Stimulated activated CD4-positive, alpha-beta T cell treated with anti-CD3 and anti-CD28 coated beads, Interleukin-15, amount 100 ng/mL, for 48 hours (primary cell): Measurements from ENCODE around the gene ZEB2.
A peak's percentile ranks its signal among the peaks of the same experiment; 100 is the strongest.

Experiments
- DNase-seq, 2 donors: peaks; one replicate each; pipeline ENCODE4 v3.0.0-alpha.2; 2020; ENCODE audit warnings: low read depth in 2 of 2

ZEB2 gene

GRCh38 chr2:144528108-144528507 lies 8.2 kb upstream of the ZEB2 start:
- DNase-seq, result no peak

- no peak for DNase-seq
Measured at GRCh38 chr2:144526831-144527230, 6.9 kb upstream of the ZEB2 start.

GRCh38 chr2:144524118-144525009 lies 4.4 kb upstream of the ZEB2 start:
- DNase-seq, result no peak

GRCh38 chr2:144523596-144524117 lies 3.7 kb upstream of the ZEB2 start:
- no peak for DNase-seq

GRCh38 chr2:144522897-144523595 lies 3.1 kb upstream of the ZEB2 start:
- no peak for DNase-seq

- DNase-seq, result no peak
Measured at GRCh38 chr2:144522176-144522896, 2.4 kb upstream of the ZEB2 start.

- DNase-seq, result no peak
Measured at GRCh38 chr2:144521686-144522085, 1.8 kb upstream of the ZEB2 start.

GRCh38 chr2:144520756-144521487 lies 1.0 kb upstream of the ZEB2 start:
- no peak for DNase-seq

GRCh38 chr2:144519597-144519933 lies 354 bp downstream of the ZEB2 start:
- no peak for DNase-seq

- no peak for DNase-seq
Measured at GRCh38 chr2:144518748-144519596, 947 bp downstream of the ZEB2 start.

- no peak for DNase-seq
Measured at GRCh38 chr2:144517866-144518747, 1.8 kb downstream of the ZEB2 start.

GRCh38 chr2:144516981-144517865 lies 2.7 kb downstream of the ZEB2 start:
- peak; percentile 30 to 45 for DNase-seq

GRCh38 chr2:144516411-144516980 lies 3.4 kb downstream of the ZEB2 start:
- DNase-seq, result no peak

GRCh38 chr2:144515696-144516410 lies 4.1 kb downstream of the ZEB2 start:
- DNase-seq, result no peak

GRCh38 chr2:144515099-144515695 lies 4.7 kb downstream of the ZEB2 start:
- no peak for DNase-seq

- no peak for DNase-seq
Measured at GRCh38 chr2:144514616-144515091, 5.3 kb downstream of the ZEB2 start.
